ENCODE measurements around the gene SIX4.
A peak's percentile ranks its signal among the peaks of the same experiment; 100 is the strongest.

SIX4 gene

DNA sequence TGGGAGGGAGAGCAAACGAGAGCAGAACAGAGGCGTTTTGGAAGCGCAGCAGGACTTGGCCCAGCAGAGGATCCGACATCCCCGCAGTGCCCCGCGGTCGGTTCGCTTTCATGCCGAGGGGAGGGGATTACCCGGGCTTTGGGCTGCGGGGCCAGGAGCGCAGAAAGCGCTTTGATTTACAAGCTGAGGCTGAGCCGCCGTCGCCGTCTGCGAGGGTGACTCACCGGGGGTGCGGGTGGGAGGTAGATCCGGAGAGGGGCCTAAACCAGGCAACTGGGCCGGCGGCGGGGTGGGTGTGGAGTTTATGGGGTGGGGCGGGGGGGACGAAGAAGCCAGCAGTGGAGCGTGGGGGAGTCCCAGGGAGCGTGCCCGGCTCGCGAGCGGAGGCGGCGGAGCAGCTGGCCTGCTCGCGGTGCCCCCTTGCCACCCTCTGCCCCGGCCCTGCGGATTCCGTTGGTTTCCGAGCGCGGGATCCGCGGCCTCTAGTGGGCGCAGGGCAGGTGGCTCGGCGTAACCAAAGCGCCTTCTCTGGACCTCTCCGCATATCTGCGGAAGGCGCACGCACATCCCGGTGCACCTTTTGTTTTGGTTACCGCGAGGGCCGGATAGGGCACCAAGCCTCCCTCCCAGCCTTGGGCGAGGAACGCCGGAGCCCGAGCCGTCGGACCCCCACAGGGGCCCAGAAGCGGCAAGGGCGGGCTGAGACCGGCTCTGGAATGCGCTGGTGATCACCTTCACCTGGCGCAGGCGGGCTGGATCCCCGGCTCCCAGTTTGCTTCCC lies 2.6 kb downstream of the SIX4 start:
- peak in 2 of 4 experiments; percentile 26 to 34 for DNase-seq

DNA sequence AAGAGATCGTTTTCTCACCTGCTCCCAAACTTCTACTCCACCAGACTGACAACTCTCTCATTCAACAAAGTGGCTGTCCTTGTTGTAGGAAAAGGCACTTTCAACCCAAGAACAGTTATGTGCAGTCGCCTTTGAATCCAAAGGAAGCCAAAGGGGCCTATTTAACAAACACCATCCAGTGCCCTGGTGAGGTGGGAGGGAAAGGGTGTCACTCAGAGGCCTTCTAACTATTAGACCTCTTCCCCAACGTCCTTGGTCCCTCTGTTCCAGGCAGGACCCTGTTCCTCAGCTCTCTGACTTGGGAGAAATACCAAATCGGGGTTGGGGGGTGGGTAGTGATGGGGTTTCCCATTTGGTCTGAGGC lies 3.2 kb downstream of the SIX4 start:
- no peak for DNase-seq

DNA sequence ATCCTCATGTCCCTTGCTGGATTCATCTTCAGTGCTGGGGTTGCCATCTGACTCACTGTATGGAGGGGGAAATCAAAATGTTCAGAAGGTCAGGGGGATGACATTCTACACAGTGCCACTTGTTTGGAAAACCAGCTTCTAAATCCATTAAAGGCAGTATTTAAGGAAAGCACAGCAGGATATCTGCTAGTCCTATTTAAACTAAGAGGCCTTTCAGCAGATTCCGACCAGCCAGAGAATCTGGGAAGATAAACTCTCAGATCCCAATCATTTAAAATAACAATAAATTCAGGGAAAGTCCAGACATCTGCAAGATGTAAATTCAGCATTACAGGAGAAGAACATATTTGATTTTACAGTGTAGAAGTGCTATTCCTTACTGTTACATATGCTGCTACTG lies 3.8 kb downstream of the SIX4 start:
- DNase-seq, result no peak

DNA sequence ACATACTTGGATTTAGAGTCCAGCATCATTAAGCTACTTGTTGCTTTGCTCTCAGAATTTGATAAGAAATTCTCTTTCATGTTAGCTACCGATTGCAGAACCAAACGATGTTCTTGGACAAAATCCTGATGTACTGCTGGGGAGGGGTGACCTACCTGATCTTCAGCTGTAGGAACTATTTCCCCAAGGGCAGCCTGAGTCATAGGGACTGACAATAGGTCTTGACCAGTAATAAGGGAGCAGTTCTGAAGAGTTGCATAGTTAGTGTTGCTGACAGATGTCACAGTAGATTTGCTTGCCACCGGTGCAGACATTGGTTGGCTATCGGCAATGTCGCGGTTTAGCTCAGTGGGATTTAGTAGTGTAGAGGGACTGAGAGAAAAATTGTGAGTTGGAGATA lies 10.6 kb downstream of the SIX4 start:
- no peak for DNase-seq

DNA sequence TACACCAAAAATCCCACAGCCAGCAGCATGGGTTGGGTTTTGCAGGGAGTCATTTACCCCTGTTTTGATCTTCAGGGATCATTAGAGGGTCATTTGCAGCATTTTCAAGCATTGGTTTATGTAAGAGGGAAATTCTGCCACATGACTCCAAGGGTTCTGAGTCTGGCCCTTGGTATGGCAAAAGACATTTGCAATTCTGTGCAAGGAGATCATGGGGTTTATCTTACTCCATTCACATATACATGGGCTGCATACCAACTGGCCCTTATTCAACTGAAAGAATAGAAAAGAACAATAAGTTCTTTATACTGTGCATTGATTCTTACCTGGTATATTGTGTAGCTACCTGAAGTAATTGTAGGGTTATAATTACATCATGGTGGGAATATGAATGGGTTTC lies 13.7 kb downstream of the SIX4 start:
- no peak for DNase-seq

DNA sequence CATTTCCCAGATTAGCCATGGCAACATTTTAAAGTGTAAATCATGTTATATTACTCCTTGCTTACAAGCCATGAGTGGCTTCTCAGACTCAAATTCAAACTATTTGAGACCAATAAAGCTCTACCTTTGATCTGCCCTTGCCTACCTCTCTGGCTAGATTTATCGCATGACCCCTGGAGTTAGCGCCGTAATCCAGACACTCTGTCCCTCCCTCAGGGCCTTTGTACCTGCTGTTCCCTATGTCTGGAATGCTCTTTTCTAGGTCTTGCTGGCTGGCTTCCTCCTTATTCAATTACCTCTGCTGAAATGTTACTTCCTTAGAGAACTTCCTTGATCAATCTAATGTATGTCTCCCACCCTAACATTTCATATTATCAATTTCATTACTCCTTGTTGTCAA lies 16.3 kb downstream of the SIX4 start:
- DNase-seq, result no peak

DNA sequence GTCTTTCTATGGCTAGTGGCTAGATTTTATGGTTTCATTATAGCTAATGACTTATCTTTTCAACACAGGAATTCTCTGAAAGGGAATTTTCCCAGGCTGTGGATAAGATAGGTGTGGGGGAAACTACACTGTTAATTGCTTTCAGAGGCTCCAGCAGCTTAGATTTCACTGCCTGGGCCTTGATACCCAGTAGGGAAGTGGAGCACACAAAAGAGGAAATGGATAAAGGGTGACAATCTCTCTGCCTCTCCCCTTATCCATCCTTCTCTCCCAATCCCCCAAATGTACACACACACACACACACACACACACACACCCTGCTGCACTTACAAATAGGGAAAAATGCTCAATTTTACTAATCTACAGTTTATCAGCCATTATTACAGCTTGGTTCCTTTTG lies 19.1 kb downstream of the SIX4 start:
- DNase-seq, result no peak

DNA sequence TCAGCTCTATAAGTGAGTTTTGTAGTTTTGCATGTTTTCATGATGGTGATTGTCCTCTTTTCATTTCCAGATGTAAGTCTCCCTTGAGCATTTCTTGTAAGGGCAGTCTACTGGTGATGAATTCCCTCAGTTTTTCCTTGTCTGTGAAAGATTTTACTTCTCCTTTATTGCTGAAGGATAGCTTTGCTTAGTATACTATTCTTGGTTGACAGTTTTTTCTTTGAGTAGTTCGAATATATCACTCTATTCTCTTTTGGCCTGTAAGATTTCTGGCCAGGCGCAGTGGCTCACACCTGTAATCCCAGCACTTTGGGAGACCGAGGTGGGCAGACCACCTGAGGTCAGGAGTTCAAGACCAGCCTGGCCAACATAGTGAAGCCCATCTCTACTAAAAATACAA lies 23.6 kb downstream of the SIX4 start:
- DNase-seq, result no peak

DNA sequence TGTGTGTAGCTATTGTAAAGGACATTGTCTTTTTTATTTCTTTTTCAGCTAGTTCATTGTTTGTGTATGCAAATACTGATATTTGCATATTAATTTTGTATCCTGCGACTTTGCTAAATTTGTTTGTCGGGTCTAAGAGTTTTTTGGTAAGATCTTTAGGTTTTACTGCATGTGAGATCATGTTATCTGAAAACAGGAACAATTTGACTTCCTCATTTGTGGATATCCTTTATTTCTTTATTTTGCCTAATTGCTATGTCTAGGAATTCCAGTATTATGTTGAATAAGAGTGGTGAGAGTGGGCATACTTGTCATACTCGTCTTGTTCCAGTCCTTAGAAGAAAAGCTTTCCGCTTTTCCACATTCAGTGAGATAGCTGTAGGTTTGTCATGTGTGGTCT lies 28.8 kb downstream of the SIX4 start:
- DNase-seq, result no peak

DNA sequence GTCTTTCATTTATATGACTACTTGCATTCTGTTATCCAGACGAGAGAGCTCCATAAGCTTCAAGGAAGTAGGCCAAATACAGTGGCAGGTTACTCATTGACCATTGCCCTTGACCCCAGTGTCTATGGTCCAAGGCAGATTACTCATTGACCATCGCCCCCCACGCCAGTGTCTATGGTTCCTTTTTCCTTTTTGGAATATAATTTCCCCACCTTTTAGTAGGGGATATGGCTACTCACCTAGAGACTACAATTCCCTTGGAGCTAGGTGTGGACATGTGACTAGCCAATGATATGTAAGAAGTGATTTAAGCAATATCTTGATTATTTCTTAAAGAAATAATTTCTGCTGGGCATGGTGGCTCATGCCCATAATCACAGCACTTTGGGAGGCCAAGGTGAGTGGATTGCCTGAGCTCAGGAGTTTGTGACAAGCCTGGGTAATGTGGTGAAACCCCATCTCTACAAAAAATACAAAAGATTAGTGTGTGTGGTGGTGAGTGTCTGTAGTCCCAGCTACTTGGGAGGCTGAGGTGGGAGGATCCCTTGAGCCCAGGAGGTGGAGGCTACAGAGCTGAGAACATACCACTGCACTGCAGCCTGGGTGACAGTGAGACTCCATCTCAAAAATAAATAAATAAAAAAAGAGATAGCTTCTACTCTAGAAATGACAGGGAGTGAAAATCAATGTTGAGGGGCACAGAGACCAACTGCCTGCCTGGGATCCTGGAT lies 32.6 kb downstream of the SIX4 start:
- DNase-seq, result no peak

DNA sequence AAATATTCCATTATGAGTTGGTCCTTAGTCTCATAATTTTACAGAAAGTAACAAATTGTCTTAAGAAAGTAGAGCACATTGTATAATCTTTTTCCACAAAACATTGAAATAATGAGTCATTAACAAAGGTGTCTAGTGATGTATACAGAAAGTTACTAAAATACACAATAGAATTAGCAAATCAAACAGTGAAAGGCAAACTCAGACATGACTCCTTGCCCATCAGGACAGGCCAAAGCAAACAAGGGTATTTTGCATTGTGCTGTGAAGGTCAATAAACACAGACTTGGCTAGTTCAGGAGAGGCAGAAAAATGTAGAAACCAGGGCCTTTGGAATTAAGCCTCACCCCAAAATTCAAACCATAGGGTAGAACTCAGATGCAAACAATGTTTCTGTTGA lies 37.3 kb downstream of the SIX4 start:
- DNase-seq, result no peak

DNA sequence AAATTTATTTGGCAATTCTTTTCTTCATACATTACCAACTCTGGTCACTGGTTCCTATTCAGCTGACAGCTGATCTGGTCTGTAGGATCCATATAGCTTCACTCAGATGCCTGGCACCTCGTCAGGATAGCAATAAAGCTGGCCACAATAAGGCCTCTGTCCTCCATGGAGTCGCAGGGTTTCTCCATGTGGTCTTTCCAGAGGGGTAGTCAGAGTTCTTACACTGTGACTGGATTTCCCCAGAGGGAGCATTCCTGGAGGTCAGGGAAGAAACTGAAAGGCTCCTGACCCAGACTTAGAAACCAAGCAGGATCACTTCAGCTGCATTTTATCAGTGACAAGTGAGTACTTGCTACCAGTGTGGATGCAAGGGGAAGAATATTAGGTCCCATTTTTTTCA lies 39.9 kb downstream of the SIX4 start:
- no peak for DNase-seq

DNA sequence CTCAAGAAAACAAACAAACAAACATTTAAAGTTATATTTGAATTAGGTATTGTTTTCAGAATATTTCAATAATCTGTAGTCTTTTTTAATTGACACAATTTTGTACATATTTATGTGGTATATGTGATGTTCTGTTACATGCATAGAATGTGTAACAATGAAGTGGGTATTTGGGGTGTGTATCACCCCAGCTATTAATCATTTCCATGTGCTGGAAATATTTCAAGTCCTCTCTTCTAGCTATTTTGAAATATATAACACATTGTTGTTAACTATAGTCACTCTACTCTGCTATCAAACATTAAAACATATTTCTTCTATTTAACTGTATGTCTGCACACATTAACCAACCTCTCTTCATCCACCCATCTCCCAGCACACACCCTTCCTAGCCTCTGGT lies 42.9 kb downstream of the SIX4 start:
- DNase-seq, result no peak

DNA sequence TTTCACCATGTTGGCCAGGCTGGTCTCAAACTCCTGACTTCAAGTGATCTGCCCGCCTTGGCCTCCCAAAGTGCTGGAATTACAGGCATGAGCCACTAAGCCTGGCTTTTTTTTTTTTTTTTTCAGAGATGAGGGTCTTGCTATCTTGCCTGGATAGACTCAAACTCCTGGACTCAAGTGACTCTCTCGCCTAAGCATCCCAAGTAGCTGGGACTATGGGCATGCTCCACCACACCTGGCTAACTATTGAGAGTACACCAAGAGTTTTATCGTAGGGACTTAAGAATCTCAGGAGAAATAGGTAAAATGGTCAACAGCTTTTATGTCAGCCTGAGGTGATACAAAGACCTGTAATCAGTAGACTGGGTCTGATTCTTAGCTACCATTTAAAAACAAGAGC lies 43.6 kb downstream of the SIX4 start:
- no peak for DNase-seq

DNA sequence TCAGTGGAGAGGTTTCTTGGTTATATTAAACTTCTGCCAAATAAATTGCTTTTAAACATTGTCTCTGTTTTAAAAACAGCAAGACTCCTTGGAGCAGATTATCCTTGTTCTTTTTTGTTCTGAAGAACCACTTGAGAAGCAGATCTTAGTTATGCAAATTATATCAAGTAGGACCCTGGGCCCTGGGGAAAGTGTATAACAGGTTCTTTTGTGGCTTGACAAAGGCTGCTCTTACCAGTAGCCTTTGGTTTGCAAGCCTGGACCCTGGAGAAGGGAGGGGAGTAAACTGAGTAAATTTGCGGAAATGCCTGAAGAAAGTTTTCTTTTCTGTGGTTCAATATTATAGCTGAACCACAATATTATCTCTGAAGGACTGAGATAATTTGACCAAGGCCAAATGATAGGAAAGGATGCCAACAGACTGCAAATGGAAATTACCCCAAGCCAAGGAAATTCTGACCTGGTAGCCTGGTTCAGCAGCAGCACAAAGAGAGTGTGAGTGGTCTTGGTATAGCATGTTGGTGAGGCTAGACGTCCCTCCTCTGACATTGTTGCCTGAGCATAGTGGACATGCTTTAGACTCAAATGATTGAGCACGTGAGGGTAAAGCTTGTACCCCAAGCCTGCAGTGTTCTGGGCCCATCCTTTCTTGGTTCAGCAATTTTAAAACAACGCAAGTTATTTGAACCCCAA lies 44.4 kb downstream of the SIX4 start:
- DNase-seq, result no peak

DNA sequence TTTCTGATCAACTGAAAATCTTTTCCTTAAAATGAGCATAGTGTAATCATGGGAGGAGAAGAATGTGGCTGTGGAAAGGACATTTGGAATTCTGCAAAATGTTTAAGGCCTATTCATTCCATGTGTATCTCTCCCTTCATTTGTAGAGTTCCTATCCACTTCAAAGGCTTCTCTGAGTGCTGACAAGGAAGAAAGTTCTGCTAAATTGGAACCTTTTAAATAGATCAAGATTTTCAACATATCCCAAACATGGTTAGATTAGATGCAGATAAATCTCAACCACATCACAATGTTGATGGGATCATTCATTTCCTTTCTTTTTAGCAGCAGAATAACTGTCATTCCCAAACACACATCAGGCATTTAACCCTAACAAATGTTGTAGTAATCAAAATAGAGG lies 46.5 kb downstream of the SIX4 start:
- DNase-seq, result no peak

DNA sequence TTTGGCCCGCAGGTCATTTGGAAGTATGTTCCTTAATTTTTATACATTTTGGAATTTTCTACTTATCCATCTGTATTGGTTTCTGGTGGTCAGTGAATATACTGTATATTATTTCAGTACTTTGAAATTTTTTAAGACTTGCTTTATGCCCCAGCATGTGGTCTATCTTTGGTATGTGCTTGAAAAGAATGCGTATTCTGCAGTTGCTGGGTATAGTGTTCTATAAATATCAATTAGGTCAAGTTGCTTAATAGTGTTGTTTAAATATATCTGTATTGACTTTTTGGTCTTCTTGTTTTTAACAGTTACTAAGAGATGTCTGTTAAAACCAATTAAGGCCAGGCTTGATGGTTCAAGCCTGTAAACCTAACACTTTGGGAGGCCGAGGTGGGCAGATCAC lies 53.2 kb downstream of the SIX4 start:
- no peak for DNase-seq

DNA sequence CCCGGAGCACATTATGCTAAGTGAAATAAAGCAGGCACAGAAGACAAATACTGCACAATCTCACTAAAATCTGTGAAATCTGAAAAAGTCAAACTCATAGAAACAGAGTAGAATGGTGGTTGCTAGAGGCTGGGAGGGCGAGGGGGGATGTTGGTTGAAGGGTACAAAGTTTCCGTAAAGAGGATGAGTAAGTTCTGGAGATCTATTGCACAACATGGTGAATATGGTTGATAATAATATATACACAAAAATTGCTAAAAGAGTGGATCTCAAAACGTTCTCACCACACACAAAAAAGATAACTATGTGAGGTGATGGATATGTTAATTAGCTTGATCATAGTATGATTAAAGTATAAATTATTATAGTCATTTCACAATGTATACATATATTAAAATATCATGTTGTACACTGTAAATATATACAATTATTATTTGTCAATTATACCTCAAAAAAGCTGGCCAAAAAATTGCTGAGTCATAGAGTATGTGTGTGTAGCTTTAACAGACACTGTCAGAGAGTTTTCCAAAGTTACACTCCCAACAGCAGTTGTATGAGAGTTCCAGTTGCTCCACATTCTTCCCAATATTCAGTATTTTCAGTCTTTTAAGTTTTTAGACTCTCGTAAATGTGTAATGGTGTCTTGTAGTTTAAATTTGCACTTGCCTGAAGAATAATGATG lies 55.6 kb downstream of the SIX4 start:
- DNase-seq, result no peak

DNA sequence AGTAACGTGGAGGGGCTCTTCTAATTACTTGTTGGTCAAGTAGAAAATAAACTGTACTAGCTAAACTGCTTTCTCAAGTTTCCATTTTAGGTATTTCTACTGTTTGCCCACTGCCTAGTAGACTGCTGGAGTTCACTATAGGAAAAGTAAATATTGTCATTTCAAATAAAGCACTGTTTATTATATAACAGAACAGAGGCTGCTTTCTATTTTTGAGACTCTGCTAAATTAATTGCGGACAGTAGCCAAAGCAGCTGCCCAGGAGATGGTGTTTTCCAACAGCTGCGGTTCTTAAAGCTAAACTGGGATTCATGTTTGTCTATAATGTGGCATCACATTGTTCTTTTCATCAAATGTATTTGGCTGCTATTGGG lies 59.0 kb downstream of the SIX4 start:
- DNase-seq, result no peak

DNA sequence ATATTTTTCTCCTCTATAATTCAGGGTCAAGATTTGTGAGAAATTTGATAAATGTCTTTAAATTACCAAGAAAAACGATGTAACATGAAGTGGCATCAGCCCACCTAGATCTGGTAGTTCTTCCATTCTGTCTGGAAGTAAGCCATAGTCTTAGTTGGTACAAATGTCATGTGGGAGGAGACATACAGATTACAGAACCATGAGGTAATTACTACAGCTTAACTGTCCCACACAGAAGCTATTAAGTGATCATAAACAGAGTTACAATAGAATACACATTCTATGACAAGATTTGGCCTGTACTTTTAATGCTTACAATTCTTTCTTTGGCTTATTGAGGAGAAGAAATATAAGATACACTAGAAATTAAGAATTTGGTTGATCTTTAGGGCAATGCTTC lies 61.2 kb downstream of the SIX4 start:
- DNase-seq, result no peak

DNA sequence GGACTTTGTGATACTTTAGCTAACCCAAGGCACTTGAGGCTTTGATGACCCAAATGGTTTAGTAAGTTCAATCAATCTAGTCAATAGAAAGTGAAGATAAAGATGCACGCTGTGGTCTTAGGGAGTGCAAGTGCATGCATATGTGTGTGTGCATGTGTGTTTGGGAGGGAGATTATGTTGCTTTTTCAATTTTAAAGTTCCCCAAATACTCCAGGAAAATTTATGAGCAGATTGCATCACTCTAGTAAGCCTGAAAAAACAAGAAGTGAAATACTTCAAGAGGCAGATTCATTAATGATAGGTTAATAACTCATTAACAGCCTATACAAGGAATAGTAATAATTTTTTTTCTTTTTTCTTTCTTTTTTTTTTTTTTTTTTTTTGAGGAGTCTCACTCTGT lies 62.4 kb downstream of the SIX4 start:
- no peak for DNase-seq

Data from activated naive CD4-positive, alpha-beta T cell (primary cell).